GM19455 (cell line): ENCODE data around the gene NPAS3.

Experiments used
- ATAC-seq: cut with Tn5 transposase; IDR thresholded peaks from one replicate; pipeline ENCODE4 v1.9.1; 2021; ENCODE audit not compliant: unreplicated experiment

NPAS3 gene

GRCh38 chr14:33534632-33535031, 596.0 kb downstream of the NPAS3 start:
- ATAC-seq, result no peak

- ATAC-seq, result no peak
These were observed 601.3 kb downstream of the NPAS3 start for GRCh38 chr14:33539918-33540357.

- ATAC-seq, result no peak
These were observed 602.5 kb downstream of the NPAS3 start for GRCh38 chr14:33541171-33541570.

- no peak for ATAC-seq
These were observed 603.9 kb downstream of the NPAS3 start for GRCh38 chr14:33542338-33543287.

- ATAC-seq, result no peak
These were observed 607.0 kb downstream of the NPAS3 start for GRCh38 chr14:33545696-33546095.

- ATAC-seq, result no peak
These were observed 609.9 kb downstream of the NPAS3 start for GRCh38 chr14:33548606-33549005.

- ATAC-seq, result no peak
These were observed 613.3 kb downstream of the NPAS3 start for GRCh38 chr14:33551963-33552362.

GRCh38 chr14:33553706-33554278, 615.1 kb downstream of the NPAS3 start:
- ATAC-seq, result no peak

GRCh38 chr14:33554988-33555387, 616.3 kb downstream of the NPAS3 start:
- no peak for ATAC-seq

GRCh38 chr14:33555710-33556350, 617.2 kb downstream of the NPAS3 start:
- ATAC-seq, result no peak

GRCh38 chr14:33556382-33557121, 617.9 kb downstream of the NPAS3 start:
- ATAC-seq, result no peak

GRCh38 chr14:33560718-33561431, 622.2 kb downstream of the NPAS3 start:
- ATAC-seq, result no peak

- no peak for ATAC-seq
These were observed 623.0 kb downstream of the NPAS3 start for GRCh38 chr14:33561488-33562175.

- ATAC-seq, result no peak
These were observed 624.7 kb downstream of the NPAS3 start for GRCh38 chr14:33563191-33563900.

GRCh38 chr14:33563901-33564197, 625.2 kb downstream of the NPAS3 start:
- ATAC-seq, result no peak

GRCh38 chr14:33564774-33565630, 626.3 kb downstream of the NPAS3 start:
- ATAC-seq, result no peak

GRCh38 chr14:33566082-33566481, 627.4 kb downstream of the NPAS3 start:
- no peak for ATAC-seq

- no peak for ATAC-seq
These were observed 628.5 kb downstream of the NPAS3 start for GRCh38 chr14:33567023-33567728.
